ENCODE measurements around the gene GRID1. TPM values are rescaled to one million over a fixed set of nuclear protein-coding genes. Genes with fewer than 3 reads are reported as not detected.

The GRID1 gene
- total RNA-seq, 1 experiment from 2014 or later = 0.07 TPM

- H3K9ac ChIP-seq (ENCODE audit: low read length) = no peak overlapping the region
- DNase-seq = no peak
- H4K20me1 ChIP-seq (ENCODE audit: insufficient read depth, low read depth, low read length) = no peaks in the 10 kb centered on the region
- no peak overlapping the region for H3K27ac ChIP-seq (ENCODE audit: low read length)
- no peaks in the 10 kb centered on the region for H3K36me3 ChIP-seq (ENCODE audit: insufficient read depth, low read length)
- no peaks in the 10 kb centered on the region for H3K27me3 ChIP-seq (ENCODE audit: low read length)
- H2AFZ ChIP-seq (ENCODE audit: low read length) = no peak overlapping the region
- no peaks in the 10 kb centered on the region for H3K9me3 ChIP-seq (ENCODE audit: low read length)
- H3K9me2 ChIP-seq (replicated peaks; ENCODE audit: insufficient read depth, low read length) = no peaks in the 10 kb centered on the region
- H3K4me1 ChIP-seq (ENCODE audit: low read length) = peaks cover 13% of the 10 kb centered on the region
- no peaks in the 10 kb centered on the region for H3K79me2 ChIP-seq (ENCODE audit: low read length)
- H3K4me3 ChIP-seq (ENCODE audit: low read length) = no peak overlapping the region
- H3K4me2 ChIP-seq (ENCODE audit: low read depth, low read length, poor library complexity, severe bottlenecking) = no peak overlapping the region
Observed at GRCh38 chr10:85983051-85983450, 383.5 kb downstream of the GRID1 start.

DNA sequence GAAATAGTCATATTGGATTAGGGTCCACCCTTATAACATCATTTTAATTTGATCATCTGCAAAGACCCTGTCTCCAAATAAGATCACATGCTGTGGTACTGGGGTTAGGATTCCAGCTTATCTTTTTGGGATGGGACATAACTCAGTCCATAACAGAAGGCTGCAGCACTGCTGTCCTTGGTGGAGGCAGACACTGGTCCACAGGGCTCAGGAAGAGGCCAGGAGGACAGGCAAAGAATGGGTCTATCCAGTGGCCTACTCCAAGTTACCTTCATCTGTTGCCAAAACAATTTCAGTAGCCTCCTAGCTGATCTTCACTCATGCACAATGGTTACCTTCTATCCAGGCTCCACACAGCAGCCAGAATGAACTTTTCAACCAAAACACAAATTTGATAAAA lies 387.0 kb downstream of the GRID1 start:
- Histone ChIP-seq H3K4me3 (ENCODE audit: low read length) (no peak overlapping the region), H3K9ac (ENCODE audit: low read length) (no peak overlapping the region), H3K36me3 (ENCODE audit: insufficient read depth, low read length) (no peaks in the 10 kb centered on the region), H3K79me2 (ENCODE audit: low read length) (no peaks in the 10 kb centered on the region), H3K27ac (ENCODE audit: low read length) (no peak overlapping the region), H3K9me3 (ENCODE audit: low read length) (no peaks in the 10 kb centered on the region), H4K20me1 (ENCODE audit: insufficient read depth, low read depth, low read length) (no peaks in the 10 kb centered on the region), H3K4me2 (ENCODE audit: low read depth, low read length, poor library complexity, severe bottlenecking) (no peak overlapping the region), H3K9me2 (replicated peaks; ENCODE audit: insufficient read depth, low read length) (no peaks in the 10 kb centered on the region), H3K27me3 (ENCODE audit: low read length) (no peaks in the 10 kb centered on the region), H2AFZ (ENCODE audit: low read length) (no peak overlapping the region), H3K4me1 (ENCODE audit: low read length) (peaks cover 14% of the 10 kb centered on the region)
- DNase-seq = no peak

DNA sequence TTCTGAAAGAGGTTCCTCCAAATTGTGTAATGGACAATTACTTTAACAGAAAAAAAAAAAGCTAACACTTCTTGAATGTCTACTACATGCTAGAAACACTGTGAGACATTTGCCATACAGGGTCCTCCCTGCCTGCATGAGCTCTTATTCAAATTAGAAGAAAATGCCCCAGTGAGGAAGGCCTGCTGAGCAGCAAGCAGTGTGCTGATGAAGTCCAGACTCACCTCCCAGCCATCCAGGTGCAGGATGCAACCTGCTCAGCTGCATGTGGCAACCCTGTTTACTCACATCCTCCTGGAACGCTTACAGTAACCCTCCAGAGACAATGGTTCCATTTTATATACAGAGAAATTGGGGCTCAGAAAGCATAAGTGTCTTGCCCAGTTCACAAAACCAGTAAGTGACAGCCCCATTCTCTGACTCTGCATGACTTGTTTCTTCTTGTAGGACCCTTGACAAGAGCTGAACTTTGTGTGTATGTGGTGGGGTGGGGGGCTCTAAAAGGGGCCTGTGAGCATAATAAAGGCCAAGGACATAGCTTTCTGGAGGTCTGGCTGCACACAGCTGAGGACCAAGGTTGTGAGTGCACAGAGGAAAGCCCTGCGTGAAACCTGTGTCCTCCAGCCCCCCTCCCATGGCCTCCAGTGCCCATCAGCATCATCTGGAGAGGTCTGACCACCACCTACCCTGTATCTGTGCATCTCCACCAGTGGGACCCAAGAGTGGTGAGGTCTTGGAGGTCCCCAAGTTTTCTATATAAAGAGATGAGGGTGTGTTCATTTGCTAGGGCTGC lies 387.8 kb downstream of the GRID1 start:
- H3K9me3 ChIP-seq (ENCODE audit: low read length) = no peaks in the 10 kb centered on the region
- H3K4me2 ChIP-seq (ENCODE audit: low read depth, low read length, poor library complexity, severe bottlenecking) = no peak overlapping the region
- no peaks in the 10 kb centered on the region for H3K36me3 ChIP-seq (ENCODE audit: insufficient read depth, low read length)

DNA sequence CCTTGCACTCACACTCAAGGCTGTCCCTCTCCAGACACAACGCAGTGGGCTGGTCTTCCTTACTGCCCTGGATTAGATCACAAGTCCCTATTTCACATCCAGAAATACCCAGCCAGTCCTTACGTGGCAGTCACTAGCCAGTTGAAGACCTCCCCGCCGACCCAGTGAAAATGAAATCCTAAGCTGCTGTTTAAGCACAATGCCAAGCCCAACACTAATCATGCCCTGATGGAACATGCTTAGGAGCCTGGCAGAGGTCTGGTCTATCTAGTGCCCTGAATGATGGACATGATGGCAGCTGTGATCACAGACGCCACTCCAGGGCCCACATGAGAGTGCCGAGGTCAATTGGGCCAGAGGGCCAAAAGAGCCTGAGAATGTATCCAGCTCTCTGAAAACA lies 389.0 kb downstream of the GRID1 start:
- Histone ChIP-seq H3K4me1 (ENCODE audit: low read length) (peaks cover 14% of the 10 kb centered on the region), H3K4me2 (ENCODE audit: low read depth, low read length, poor library complexity, severe bottlenecking) (no peak overlapping the region), H3K9me3 (ENCODE audit: low read length) (no peaks in the 10 kb centered on the region), H4K20me1 (ENCODE audit: insufficient read depth, low read depth, low read length) (no peaks in the 10 kb centered on the region), H3K27ac (ENCODE audit: low read length) (no peak overlapping the region), H3K9ac (ENCODE audit: low read length) (no peak overlapping the region), H3K36me3 (ENCODE audit: insufficient read depth, low read length) (no peaks in the 10 kb centered on the region), H3K4me3 (ENCODE audit: low read length) (no peak overlapping the region), H3K79me2 (ENCODE audit: low read length) (no peaks in the 10 kb centered on the region), H2AFZ (ENCODE audit: low read length) (no peak overlapping the region), H3K9me2 (replicated peaks; ENCODE audit: insufficient read depth, low read length) (no peaks in the 10 kb centered on the region), H3K27me3 (ENCODE audit: low read length) (no peaks in the 10 kb centered on the region)
- no peak for DNase-seq

More for the DNA sequence above, 387.8 kb downstream of the GRID1 start:
- no peak for DNase-seq
- no peaks in the 10 kb centered on the region for H3K27me3 ChIP-seq (ENCODE audit: low read length)
- no peaks in the 10 kb centered on the region for H3K9me2 ChIP-seq (replicated peaks; ENCODE audit: insufficient read depth, low read length)
- no peaks in the 10 kb centered on the region for H4K20me1 ChIP-seq (ENCODE audit: insufficient read depth, low read depth, low read length)
- H2AFZ ChIP-seq (ENCODE audit: low read length) = no peak overlapping the region
- H3K27ac ChIP-seq (ENCODE audit: low read length) = no peak overlapping the region
- no peaks in the 10 kb centered on the region for H3K79me2 ChIP-seq (ENCODE audit: low read length)
- H3K4me3 ChIP-seq (ENCODE audit: low read length) = no peak overlapping the region
- peaks cover 14% of the 10 kb centered on the region for H3K4me1 ChIP-seq (ENCODE audit: low read length)
- no peak overlapping the region for H3K9ac ChIP-seq (ENCODE audit: low read length)

- H3K9me2 ChIP-seq (replicated peaks; ENCODE audit: insufficient read depth, low read length) = no peaks in the 10 kb centered on the region
- H3K4me3 ChIP-seq (ENCODE audit: low read length) = no peak overlapping the region
- no peaks in the 10 kb centered on the region for H3K79me2 ChIP-seq (ENCODE audit: low read length)
- H3K27ac ChIP-seq (ENCODE audit: low read length) = no peak overlapping the region
- H3K4me2 ChIP-seq (ENCODE audit: low read depth, low read length, poor library complexity, severe bottlenecking) = no peak overlapping the region
- no peaks in the 10 kb centered on the region for H3K36me3 ChIP-seq (ENCODE audit: insufficient read depth, low read length)
- no peaks in the 10 kb centered on the region for H4K20me1 ChIP-seq (ENCODE audit: insufficient read depth, low read depth, low read length)
- no peaks in the 10 kb centered on the region for H3K27me3 ChIP-seq (ENCODE audit: low read length)
- H3K9me3 ChIP-seq (ENCODE audit: low read length) = no peaks in the 10 kb centered on the region
- no peak for DNase-seq
- peaks cover 14% of the 10 kb centered on the region for H3K4me1 ChIP-seq (ENCODE audit: low read length)
- no peak overlapping the region for H3K9ac ChIP-seq (ENCODE audit: low read length)
- no peak overlapping the region for H2AFZ ChIP-seq (ENCODE audit: low read length)
Observed at GRCh38 chr10:85976267-85976793, 390.3 kb downstream of the GRID1 start.

DNA sequence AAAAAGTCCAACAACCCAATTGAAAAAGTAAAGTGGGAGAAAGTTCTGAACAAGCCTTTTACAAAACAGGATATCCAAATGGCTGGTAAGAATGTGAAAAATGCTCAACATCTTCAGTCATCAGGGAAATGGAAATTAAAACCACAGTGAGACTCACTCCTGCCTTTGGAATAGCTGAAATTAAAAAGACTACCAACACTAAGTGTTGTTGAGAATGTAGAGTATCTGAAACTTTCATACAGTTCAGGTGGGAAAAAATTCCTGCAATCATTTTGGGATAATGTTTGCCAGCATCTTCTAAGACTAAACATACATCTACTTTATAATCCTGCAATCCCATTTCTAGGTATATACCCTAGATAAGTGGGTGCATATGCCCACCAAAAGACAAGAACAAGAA lies 395.1 kb downstream of the GRID1 start:
- DNase-seq = no peak
- no peaks in the 10 kb centered on the region for H3K4me1 ChIP-seq (ENCODE audit: low read length)

GRCh38 chr10:85967594-85967993 lies 399.0 kb downstream of the GRID1 start:
- Histone ChIP-seq H3K4me3 (ENCODE audit: low read length) (no peak overlapping the region), H3K27me3 (ENCODE audit: low read length) (no peaks in the 10 kb centered on the region), H3K4me2 (ENCODE audit: low read depth, low read length, poor library complexity, severe bottlenecking) (no peak overlapping the region), H3K9ac (ENCODE audit: low read length) (no peak overlapping the region), H3K79me2 (ENCODE audit: low read length) (no peaks in the 10 kb centered on the region), H3K9me2 (replicated peaks; ENCODE audit: insufficient read depth, low read length) (no peaks in the 10 kb centered on the region), H3K4me1 (ENCODE audit: low read length) (no peaks in the 10 kb centered on the region), H4K20me1 (ENCODE audit: insufficient read depth, low read depth, low read length) (no peaks in the 10 kb centered on the region), H3K9me3 (ENCODE audit: low read length) (no peaks in the 10 kb centered on the region), H2AFZ (ENCODE audit: low read length) (no peak overlapping the region), H3K27ac (ENCODE audit: low read length) (no peak overlapping the region), H3K36me3 (ENCODE audit: insufficient read depth, low read length) (no peaks in the 10 kb centered on the region)
- DNase-seq = no peak

More for the DNA sequence above, 395.1 kb downstream of the GRID1 start:
- Histone ChIP-seq H3K27me3 (ENCODE audit: low read length) (no peaks in the 10 kb centered on the region), H3K27ac (ENCODE audit: low read length) (no peak overlapping the region), H3K4me3 (ENCODE audit: low read length) (no peak overlapping the region), H3K9ac (ENCODE audit: low read length) (no peak overlapping the region), H4K20me1 (ENCODE audit: insufficient read depth, low read depth, low read length) (no peaks in the 10 kb centered on the region), H3K36me3 (ENCODE audit: insufficient read depth, low read length) (no peaks in the 10 kb centered on the region), H3K9me2 (replicated peaks; ENCODE audit: insufficient read depth, low read length) (no peaks in the 10 kb centered on the region), H3K9me3 (ENCODE audit: low read length) (no peaks in the 10 kb centered on the region), H3K79me2 (ENCODE audit: low read length) (no peaks in the 10 kb centered on the region), H2AFZ (ENCODE audit: low read length) (no peak overlapping the region), H3K4me2 (ENCODE audit: low read depth, low read length, poor library complexity, severe bottlenecking) (no peak overlapping the region)

GRCh38 chr10:85961479-85962067 lies 405.0 kb downstream of the GRID1 start:
- no peaks in the 10 kb centered on the region for H3K27me3 ChIP-seq (ENCODE audit: low read length)
- no peaks in the 10 kb centered on the region for H3K9me2 ChIP-seq (replicated peaks; ENCODE audit: insufficient read depth, low read length)
- H3K9me3 ChIP-seq (ENCODE audit: low read length) = no peaks in the 10 kb centered on the region
- H4K20me1 ChIP-seq (ENCODE audit: insufficient read depth, low read depth, low read length) = no peaks in the 10 kb centered on the region
- H3K79me2 ChIP-seq (ENCODE audit: low read length) = no peaks in the 10 kb centered on the region
- H3K4me2 ChIP-seq (ENCODE audit: low read depth, low read length, poor library complexity, severe bottlenecking) = no peak overlapping the region
- H3K4me1 ChIP-seq (ENCODE audit: low read length) = no peaks in the 10 kb centered on the region
- H3K9ac ChIP-seq (ENCODE audit: low read length) = no peak overlapping the region
- H3K36me3 ChIP-seq (ENCODE audit: insufficient read depth, low read length) = no peaks in the 10 kb centered on the region
- no peak overlapping the region for H3K4me3 ChIP-seq (ENCODE audit: low read length)
- no peak for DNase-seq
- no peak overlapping the region for H2AFZ ChIP-seq (ENCODE audit: low read length)
- H3K27ac ChIP-seq (ENCODE audit: low read length) = no peak overlapping the region

Measured in Karpas-422 (cell line).